22Rv1 (cell line): ENCODE data around the gene ENGASE.

Experiments
- ZFX ChIP-seq: fragments of 450-650 bp; IDR thresholded peaks from 2 replicates; pipeline ENCODE4 v1.6.1; 2017; ENCODE audit warnings: antibody characterized with exemption, borderline replicate concordance
- TF ChIP-seq, protein P1 (sequence below): fragments of 450-650 bp; IDR thresholded peaks from 2 replicates; pipeline ENCODE4 v1.5.1; 2017; ENCODE audit warnings: mild to moderate bottlenecking

GRCh38 chr17:79114458-79115301, 40.1 kb downstream of the ENGASE start:
- TF ChIP-seq, protein P1, sequence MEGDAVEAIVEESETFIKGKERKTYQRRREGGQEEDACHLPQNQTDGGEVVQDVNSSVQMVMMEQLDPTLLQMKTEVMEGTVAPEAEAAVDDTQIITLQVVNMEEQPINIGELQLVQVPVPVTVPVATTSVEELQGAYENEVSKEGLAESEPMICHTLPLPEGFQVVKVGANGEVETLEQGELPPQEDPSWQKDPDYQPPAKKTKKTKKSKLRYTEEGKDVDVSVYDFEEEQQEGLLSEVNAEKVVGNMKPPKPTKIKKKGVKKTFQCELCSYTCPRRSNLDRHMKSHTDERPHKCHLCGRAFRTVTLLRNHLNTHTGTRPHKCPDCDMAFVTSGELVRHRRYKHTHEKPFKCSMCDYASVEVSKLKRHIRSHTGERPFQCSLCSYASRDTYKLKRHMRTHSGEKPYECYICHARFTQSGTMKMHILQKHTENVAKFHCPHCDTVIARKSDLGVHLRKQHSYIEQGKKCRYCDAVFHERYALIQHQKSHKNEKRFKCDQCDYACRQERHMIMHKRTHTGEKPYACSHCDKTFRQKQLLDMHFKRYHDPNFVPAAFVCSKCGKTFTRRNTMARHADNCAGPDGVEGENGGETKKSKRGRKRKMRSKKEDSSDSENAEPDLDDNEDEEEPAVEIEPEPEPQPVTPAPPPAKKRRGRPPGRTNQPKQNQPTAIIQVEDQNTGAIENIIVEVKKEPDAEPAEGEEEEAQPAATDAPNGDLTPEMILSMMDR = no peak
- TF ChIP-seq ZFX = no peak
